Keratinocyte (primary cell): ENCODE measurements around the gene SLAMF8.

Source experiments
- CTCF ChIP-seq, 3 experiments: IDR thresholded peaks in 1 of 3; conservative IDR thresholded peaks in 1 of 3; optimal IDR thresholded peaks in 1 of 3; 2 replicates in 2 of 3; 3 replicates in 1 of 3; pipeline versions ENCODE3 to v1.5.1; 2011; ENCODE audit warnings: low read length in 3 of 3, mild to moderate bottlenecking in 3 of 3, moderate library complexity in 2 of 3, control low read depth in 1 of 3, inconsistent platforms in 1 of 3; ENCODE audit not compliant: insufficient read depth in 2 of 3; ENCODE audit errors: extremely low read depth in 1 of 3
- EZH2 ChIP-seq: IDR thresholded peaks from one replicate; pipeline ENCODE4 v1.6.1; 2012; ENCODE audit warnings: inconsistent platforms, mild to moderate bottlenecking, low read length, moderate library complexity

GRCh38 chr1:159843459-159843858 is 16.8 kb downstream of the SLAMF8 start:
- TF ChIP-seq CTCF (optimal IDR thresholded peaks at IDR 0.05 in 1 of 3, IDR thresholded peaks at IDR 0.05 in 1 of 3, conservative IDR thresholded peaks at IDR 0.05 in 1 of 3; ENCODE audit: extremely low read depth in 1 of 3, insufficient read depth in 2 of 3, low read length in 3 of 3), result no peak
- TF ChIP-seq EZH2, result no peak
